ENCODE data around the gene NPTXR. TPM values are rescaled to one million over a fixed set of nuclear protein-coding genes. Genes with fewer than 3 reads are reported as not detected.

NPTXR gene
- polyA plus RNA-seq, 1 experiment: 1.7 TPM

DNA sequence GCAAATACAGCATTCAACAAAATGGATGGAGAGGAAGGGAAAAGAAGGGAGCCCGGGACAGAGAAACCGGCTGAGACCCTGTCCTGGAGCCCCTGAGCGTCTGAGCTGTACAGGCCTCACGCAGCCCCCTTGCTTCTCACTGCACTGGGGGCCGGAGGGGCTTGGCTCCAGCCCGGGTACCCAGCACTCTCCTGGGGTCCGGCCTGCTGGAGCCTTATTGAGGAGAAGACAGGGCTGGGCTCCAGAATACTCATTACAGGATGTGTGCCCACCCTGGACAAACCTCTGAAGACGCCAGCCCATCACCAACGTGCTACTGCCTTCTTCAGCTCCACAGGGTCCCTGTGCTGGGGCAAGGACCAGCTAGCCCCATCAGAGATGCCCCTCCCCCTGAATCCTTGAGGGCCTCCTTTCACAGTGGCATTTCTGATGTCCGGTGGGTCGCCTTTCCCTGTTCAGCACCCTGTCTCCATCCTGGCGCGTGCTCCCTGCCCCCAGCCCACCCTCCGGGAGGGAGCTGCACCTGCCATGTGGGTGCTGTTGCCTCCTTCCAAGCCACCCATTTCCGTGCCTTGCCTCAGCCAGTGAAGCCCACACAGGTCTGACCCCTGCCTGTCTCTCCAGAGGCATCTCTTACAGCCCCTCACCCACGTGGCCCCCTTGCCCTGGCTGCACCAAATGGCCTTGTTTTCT lies 73.4 kb downstream of the NPTXR start:
- DNase-seq (ENCODE audit: low read depth, low spot score): no peak
- Histone ChIP-seq H3K27me3 (ENCODE audit: control insufficient read depth, insufficient read depth, low read length) (no peaks in the 10 kb centered on the region), H3K27ac (ENCODE audit: low read depth, low read length) (no peak overlapping the region), H3K9me3 (ENCODE audit: control insufficient read depth, insufficient read depth, low read length) (no peaks in the 10 kb centered on the region), H3K4me3 (ENCODE audit: low read depth, low read length) (no peak overlapping the region)
- no peak for TF ChIP-seq CTCF (IDR thresholded peaks at IDR 0.05; ENCODE audit: low read depth, low read length)
- ChIA-PET CTCF (interaction anchor here (0.7 to 4.8 kb wide), 3 partner anchors 99 to 351 kb away, joined by 3 to 80 read pairs (median 50); no protein-coding TSS in a partner anchor), POLR2A (no interaction called here)

Other genes starting within 250 kb of the NPTXR start
- 1.0 and 1.4 TPM in 2 replicates for gene FAM227A, start 187.6 kb downstream of the NPTXR start, polyA plus RNA-seq (2011; rRNA removed)
- 39.7 and 43.0 TPM in 2 replicates for gene CBY1, start 187.4 kb downstream of the NPTXR start, polyA plus RNA-seq (2011; rRNA removed)
- 55.9 and 68.9 TPM in 2 replicates for gene TOMM22, start 162.1 kb downstream of the NPTXR start, polyA plus RNA-seq (2011; rRNA removed)
- 29.6 and 31.8 TPM in 2 replicates for gene JOSD1, start 143.1 kb downstream of the NPTXR start, polyA plus RNA-seq (2011; rRNA removed)
- 26.7 and 29.3 TPM in 2 replicates for gene GTPBP1, start 138.1 kb downstream of the NPTXR start, polyA plus RNA-seq (2011; rRNA removed)
- 24.5 and 33.2 TPM in 2 replicates for gene SUN2, start 88.0 kb downstream of the NPTXR start, polyA plus RNA-seq (2011; rRNA removed)
- 12.6 and 15.5 TPM in 2 replicates for gene DNAL4, start 49.9 kb downstream of the NPTXR start, polyA plus RNA-seq (2011; rRNA removed)
- gene CBX6, start 28.2 kb upstream of the NPTXR start, polyA plus RNA-seq (2011; rRNA removed): 14.7 and 19.8 TPM in 2 replicates
- not detected in 2 replicates for gene APOBEC3A, start 113.6 kb upstream of the NPTXR start, polyA plus RNA-seq (2011; rRNA removed)
- 12.5 TPM in 2 replicates for gene APOBEC3B, start 138.3 kb upstream of the NPTXR start, polyA plus RNA-seq (2011; rRNA removed)
- 35.5 and 41.3 TPM in 2 replicates for gene APOBEC3C, start 170.2 kb upstream of the NPTXR start, polyA plus RNA-seq (2011; rRNA removed)
- gene APOBEC3D, start 177.1 kb upstream of the NPTXR start, polyA plus RNA-seq (2011; rRNA removed): 0.73 and 1.4 TPM in 2 replicates
- gene APOBEC3F, start 196.8 kb upstream of the NPTXR start, polyA plus RNA-seq (2011; rRNA removed): 7.9 and 9.8 TPM in 2 replicates
- 11.0 and 12.2 TPM in 2 replicates for gene APOBEC3G, start 233.2 kb upstream of the NPTXR start, polyA plus RNA-seq (2011; rRNA removed)